Measurements from ENCODE around the gene AMPH. TPM values are rescaled to one million over a fixed set of nuclear protein-coding genes. Genes with fewer than 3 reads are reported as not detected.
"Not testable (repeated sequence)": the region's sequence is repeated elsewhere in the genome, so short reads cannot be mapped to it uniquely, and the experiment has no call there.

The AMPH gene
- polyA plus RNA-seq, 12 donors: 6.4 to 12.6 (median 9.5) TPM; not detected in 1

- DNase-seq: peak; percentile 48
Observed at GRCh38 chr7:38629651-38630510, 1.3 kb downstream of the AMPH start.

GRCh38 chr7:38628630-38629385 lies 2.4 kb downstream of the AMPH start:
- DNase-seq: no peak

- no peak for DNase-seq
Observed at GRCh38 chr7:38625866-38626265, 5.3 kb downstream of the AMPH start.

GRCh38 chr7:38615665-38616064 lies 15.5 kb downstream of the AMPH start:
- no peak for DNase-seq

GRCh38 chr7:38607466-38607865 lies 23.7 kb downstream of the AMPH start:
- DNase-seq: no peak

GRCh38 chr7:38600741-38601140 lies 30.4 kb downstream of the AMPH start:
- DNase-seq: no peak

- DNase-seq: no peak
Observed at GRCh38 chr7:38594949-38595348, 36.2 kb downstream of the AMPH start.

- no peak for DNase-seq
Observed at GRCh38 chr7:38592737-38593288, 38.4 kb downstream of the AMPH start.

- no peak for DNase-seq
Observed at GRCh38 chr7:38585572-38586354, 45.4 kb downstream of the AMPH start.

- peak; percentile 22 for DNase-seq
Observed at GRCh38 chr7:38584443-38585210, 46.5 kb downstream of the AMPH start.

- DNase-seq: no peak
Observed at GRCh38 chr7:38580485-38580884, 50.7 kb downstream of the AMPH start.

GRCh38 chr7:38574086-38574485 lies 57.1 kb downstream of the AMPH start:
- no peak for DNase-seq

GRCh38 chr7:38571620-38572019 lies 59.6 kb downstream of the AMPH start:
- not testable (repeated sequence) for DNase-seq

GRCh38 chr7:38568497-38568896 lies 62.7 kb downstream of the AMPH start:
- no peak for DNase-seq

GRCh38 chr7:38565289-38565688 lies 65.9 kb downstream of the AMPH start:
- DNase-seq: no peak

GRCh38 chr7:38563741-38564140 lies 67.4 kb downstream of the AMPH start:
- no peak for DNase-seq

GRCh38 chr7:38561166-38561565 lies 70.0 kb downstream of the AMPH start:
- no peak for DNase-seq

GRCh38 chr7:38558761-38559345 lies 72.3 kb downstream of the AMPH start:
- DNase-seq: no peak

- DNase-seq: no peak
Observed at GRCh38 chr7:38554586-38554985, 76.6 kb downstream of the AMPH start.

- no peak for DNase-seq
Observed at GRCh38 chr7:38550836-38551235, 80.3 kb downstream of the AMPH start.

- DNase-seq: no peak
Observed at GRCh38 chr7:38548605-38549004, 82.6 kb downstream of the AMPH start.
